Stimulated activated CD4-positive, alpha-beta T cell treated with anti-CD3 and anti-CD28 coated beads, Interleukin-12 subunit alpha, Interleukin-12 subunit beta, amount 100 ng/mL, for 4 hours (primary cell): ENCODE measurements around the gene NOCT.
"Not testable (repeated sequence)": the region's sequence is repeated elsewhere in the genome, so short reads cannot be mapped to it uniquely, and the experiment has no call there.

ENCODE experiments used
- DNase-seq: peaks from one replicate; pipeline ENCODE4 v3.0.0-alpha.2; 2020

The NOCT gene

GRCh38 chr4:139015269-139015947, at the start of gene NOCT:
NOCT (plus strand) TSS chr4:139015781; CDS start chr4:139015982, 201 bp downstream.
- DNase-seq: peak; percentile 92

- no peak for DNase-seq
Observed at GRCh38 chr4:138967313-138967712, 48.3 kb upstream of the NOCT start.

- no peak for DNase-seq
Observed at GRCh38 chr4:138972956-138973801, 42.4 kb upstream of the NOCT start.

- no peak for DNase-seq
Observed at GRCh38 chr4:138975225-138975624, 40.4 kb upstream of the NOCT start.

GRCh38 chr4:138976526-138976925, 39.1 kb upstream of the NOCT start:
- DNase-seq: no peak

- DNase-seq: no peak
Observed at GRCh38 chr4:138977524-138977923, 38.1 kb upstream of the NOCT start.

- DNase-seq: no peak
Observed at GRCh38 chr4:138978028-138978585, 37.5 kb upstream of the NOCT start.

GRCh38 chr4:138978600-138978999, 37.0 kb upstream of the NOCT start:
- no peak for DNase-seq

GRCh38 chr4:138979742-138980141, 35.8 kb upstream of the NOCT start:
- no peak for DNase-seq

- DNase-seq: no peak
Observed at GRCh38 chr4:138981930-138982390, 33.6 kb upstream of the NOCT start.

- no peak for DNase-seq
Observed at GRCh38 chr4:138982754-138983153, 32.8 kb upstream of the NOCT start.

- no peak for DNase-seq
Observed at GRCh38 chr4:138983690-138984089, 31.9 kb upstream of the NOCT start.

GRCh38 chr4:138984647-138985046, 30.9 kb upstream of the NOCT start:
- DNase-seq: no peak

- no peak for DNase-seq
Observed at GRCh38 chr4:138992676-138993075, 22.9 kb upstream of the NOCT start.

GRCh38 chr4:138996090-138996489, 19.5 kb upstream of the NOCT start:
- no peak for DNase-seq

- no peak for DNase-seq
Observed at GRCh38 chr4:138999666-139000065, 15.9 kb upstream of the NOCT start.

- not testable (repeated sequence) for DNase-seq
Observed at GRCh38 chr4:139000134-139000533, 15.4 kb upstream of the NOCT start.

GRCh38 chr4:139001430-139001829, 14.2 kb upstream of the NOCT start:
- not testable (repeated sequence) for DNase-seq

GRCh38 chr4:139003668-139004067, 11.9 kb upstream of the NOCT start:
- not testable (repeated sequence) for DNase-seq

- DNase-seq: no peak
Observed at GRCh38 chr4:139005774-139006173, 9.8 kb upstream of the NOCT start.

- no peak for DNase-seq
Observed at GRCh38 chr4:139007640-139008039, 7.9 kb upstream of the NOCT start.

GRCh38 chr4:139008278-139008677, 7.3 kb upstream of the NOCT start:
- not testable (repeated sequence) for DNase-seq

- no peak for DNase-seq
Observed at GRCh38 chr4:139009702-139010101, 5.9 kb upstream of the NOCT start.
